IPS-15b (cell line): ENCODE results near the gene BRIP1.
"Not testable (repeated sequence)": the region's sequence is repeated elsewhere in the genome, so short reads cannot be mapped to it uniquely, and the experiment has no call there.

Experiments
- H3K27me3 ChIP-seq: one replicate; pipeline ENCODE4 v1.6.1; 2013; ENCODE audit warnings: low read length; ENCODE audit not compliant: control insufficient read depth, insufficient read depth
- H3K36me3 ChIP-seq: one replicate; pipeline ENCODE4 v1.6.1; 2013; ENCODE audit warnings: low read length; ENCODE audit not compliant: control insufficient read depth, insufficient read depth
- H3K4me1 ChIP-seq: one replicate; pipeline ENCODE4 v1.6.1; 2013; ENCODE audit warnings: mild to moderate bottlenecking, low read length; ENCODE audit not compliant: control insufficient read depth, insufficient read depth
- H3K4me3 ChIP-seq: one replicate; pipeline ENCODE4 v1.5.1; 2013; ENCODE audit warnings: low read depth, low read length
- H3K9ac ChIP-seq: one replicate; pipeline ENCODE4 v1.6.1; 2013; ENCODE audit warnings: low read depth, mild to moderate bottlenecking, low read length
- H3K9me3 ChIP-seq: one replicate; pipeline ENCODE4 v1.6.1; 2013; ENCODE audit warnings: mild to moderate bottlenecking, low read length; ENCODE audit not compliant: control insufficient read depth, insufficient read depth

BRIP1 gene

DNA sequence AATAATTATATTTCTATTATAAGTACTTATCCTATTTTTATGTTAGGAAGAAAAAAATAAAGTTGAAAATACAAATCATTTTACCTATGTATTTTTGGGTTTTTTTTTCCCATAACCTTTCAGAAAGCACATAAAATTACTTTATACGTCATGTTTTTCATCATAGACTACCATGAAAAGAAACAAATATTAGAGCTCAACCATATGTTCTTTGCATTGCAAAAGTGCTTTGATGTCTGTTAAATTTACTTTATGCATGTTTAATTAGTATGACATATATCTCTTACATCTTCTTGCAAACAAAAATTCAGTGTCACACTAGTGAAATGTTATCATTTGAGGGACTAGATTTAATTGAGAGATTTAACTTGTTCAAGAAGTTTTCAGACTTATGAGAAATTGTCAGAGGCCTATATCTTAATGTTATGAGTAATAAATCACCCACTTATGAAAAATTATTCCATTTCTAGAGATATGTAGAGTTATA lies 24.0 kb downstream of the BRIP1 start:
- Histone ChIP-seq H3K4me3 (no peak overlapping the region), H3K9me3 (no peaks in the 10 kb centered on the region), H3K36me3 (peaks cover 9% of the 10 kb centered on the region), H3K4me1 (no peaks in the 10 kb centered on the region), H3K27me3 (no peaks in the 10 kb centered on the region), H3K9ac (no peak overlapping the region)

DNA sequence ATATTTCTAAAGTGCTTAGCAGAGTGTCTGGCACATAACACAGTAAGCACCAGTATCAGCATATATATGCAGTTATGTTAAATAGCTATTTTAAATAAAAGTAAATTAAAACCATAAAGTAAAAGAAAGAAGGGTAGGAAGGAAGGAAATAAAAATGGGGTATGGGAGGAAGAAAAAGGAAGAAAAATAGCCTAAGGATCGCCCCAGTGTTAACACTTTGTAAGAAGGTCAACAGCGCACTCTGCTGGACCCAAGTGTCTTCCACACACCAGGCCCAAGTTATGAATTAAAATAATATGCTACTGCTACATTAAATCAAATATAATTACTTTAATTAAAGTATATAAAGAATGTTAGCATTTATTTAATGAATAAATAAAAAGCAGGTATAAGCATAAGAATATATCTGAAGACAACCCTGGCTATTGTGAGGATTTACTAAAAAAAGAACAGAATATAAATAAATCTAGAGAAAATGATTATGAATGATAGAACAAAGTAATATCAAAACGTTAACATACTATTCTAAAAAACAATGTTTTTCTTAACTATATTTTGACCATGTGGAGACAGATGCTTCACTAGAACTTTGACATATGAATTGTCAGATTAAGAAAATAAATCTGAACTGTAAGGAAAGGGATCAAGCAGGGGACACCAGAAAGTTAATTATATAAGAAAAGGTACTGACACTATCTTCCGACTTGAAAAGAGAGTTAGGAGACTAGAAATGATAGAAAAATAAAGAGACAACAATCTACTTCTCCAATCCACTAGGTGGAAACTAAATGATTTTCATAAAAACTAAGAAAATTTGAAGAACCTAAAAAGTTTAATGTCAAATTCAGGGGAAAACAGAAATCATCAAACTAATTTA lies 25.9 kb downstream of the BRIP1 start:
- Histone ChIP-seq H3K4me1 (no peaks in the 10 kb centered on the region), H3K9me3 (no peaks in the 10 kb centered on the region), H3K27me3 (no peaks in the 10 kb centered on the region), H3K4me3 (no peak overlapping the region), H3K9ac (no peak overlapping the region), H3K36me3 (peaks cover 4% of the 10 kb centered on the region)

DNA sequence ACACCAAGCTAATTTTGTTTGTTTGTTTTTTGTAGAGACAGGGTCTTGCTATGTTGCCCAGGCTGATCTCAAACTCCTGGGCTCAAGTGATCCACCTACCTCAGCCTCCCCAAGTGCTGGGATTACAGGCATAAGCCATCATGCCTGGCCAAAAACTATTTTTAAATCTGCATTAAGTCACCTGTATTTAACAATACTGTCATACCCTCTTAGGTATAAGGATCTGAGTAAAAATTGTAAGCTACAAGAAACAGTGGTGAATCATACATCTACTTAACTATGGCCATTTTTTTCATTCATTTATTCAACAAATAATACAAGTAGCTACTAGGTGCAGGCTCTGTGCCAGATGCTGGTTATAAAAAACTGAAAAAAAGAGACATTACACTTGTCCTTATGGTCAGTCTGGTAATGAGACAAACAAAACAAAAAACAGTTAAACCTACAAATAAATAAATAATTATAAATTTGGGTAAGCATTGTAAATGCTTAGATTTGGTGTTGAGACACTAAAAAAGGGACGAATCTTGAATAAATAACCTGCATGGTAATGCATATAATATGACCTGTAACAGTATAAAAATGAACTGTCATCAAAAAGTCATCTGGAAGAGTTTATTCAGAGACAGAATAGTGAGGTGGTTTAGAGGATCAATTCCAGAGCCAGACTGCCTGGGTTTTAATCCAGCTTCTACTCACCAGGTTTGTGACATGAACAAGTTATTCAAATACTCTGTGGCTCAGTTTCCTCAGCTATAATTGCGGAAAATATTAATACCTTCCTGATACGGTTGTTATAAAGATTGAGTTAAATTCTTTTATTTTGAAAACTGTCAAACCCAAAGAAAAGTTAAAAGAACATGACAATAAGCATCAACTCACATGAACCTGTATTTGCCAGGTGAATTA lies 26.8 kb downstream of the BRIP1 start:
- Histone ChIP-seq H3K36me3 (no peaks in the 10 kb centered on the region), H3K4me1 (no peaks in the 10 kb centered on the region), H3K9me3 (no peaks in the 10 kb centered on the region), H3K4me3 (no peak overlapping the region), H3K9ac (no peak overlapping the region), H3K27me3 (no peaks in the 10 kb centered on the region)

DNA sequence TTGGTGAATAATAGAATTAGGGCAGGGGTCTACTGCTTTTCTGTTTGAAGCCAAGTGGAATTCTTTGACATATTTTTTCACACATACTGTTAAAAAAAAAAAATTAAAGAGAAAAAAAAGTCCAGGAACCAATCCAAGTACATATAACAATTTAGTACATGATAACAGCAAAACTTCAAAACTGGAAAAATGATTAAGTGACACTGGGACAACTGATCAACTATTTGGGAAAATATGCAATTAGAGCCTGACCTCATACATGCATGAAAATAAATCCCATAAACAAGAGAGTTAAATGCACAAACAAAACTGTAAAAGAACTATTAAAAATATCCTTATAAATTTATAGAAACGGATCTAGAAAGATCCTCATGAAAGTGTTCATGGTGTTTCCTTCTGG lies 27.7 kb downstream of the BRIP1 start:
- Histone ChIP-seq H3K9me3 (no peaks in the 10 kb centered on the region), H3K9ac (no peak overlapping the region), H3K4me1 (no peaks in the 10 kb centered on the region), H3K36me3 (no peaks in the 10 kb centered on the region), H3K27me3 (no peaks in the 10 kb centered on the region), H3K4me3 (no peak overlapping the region)

DNA sequence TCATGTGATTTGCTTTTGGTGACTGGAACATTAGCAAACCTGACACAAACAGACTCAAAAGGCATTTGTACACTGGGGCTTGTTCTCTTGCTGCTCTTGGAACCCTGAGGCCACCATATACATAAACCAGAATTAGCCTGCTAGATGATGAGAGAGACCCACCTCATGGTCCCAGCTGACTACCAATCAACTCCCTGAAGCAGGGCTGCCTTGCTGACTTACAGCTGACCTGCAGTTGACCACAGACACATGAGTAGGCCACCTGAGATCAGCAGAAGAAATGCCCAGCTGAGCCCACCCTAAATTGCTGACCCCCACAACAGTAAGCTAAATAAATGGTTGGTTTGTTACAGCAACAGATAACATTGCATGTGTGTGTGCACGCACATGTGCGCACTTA lies 28.7 kb downstream of the BRIP1 start:
- no peaks in the 10 kb centered on the region for H3K36me3 ChIP-seq
- H3K4me1 ChIP-seq: no peaks in the 10 kb centered on the region

DNA sequence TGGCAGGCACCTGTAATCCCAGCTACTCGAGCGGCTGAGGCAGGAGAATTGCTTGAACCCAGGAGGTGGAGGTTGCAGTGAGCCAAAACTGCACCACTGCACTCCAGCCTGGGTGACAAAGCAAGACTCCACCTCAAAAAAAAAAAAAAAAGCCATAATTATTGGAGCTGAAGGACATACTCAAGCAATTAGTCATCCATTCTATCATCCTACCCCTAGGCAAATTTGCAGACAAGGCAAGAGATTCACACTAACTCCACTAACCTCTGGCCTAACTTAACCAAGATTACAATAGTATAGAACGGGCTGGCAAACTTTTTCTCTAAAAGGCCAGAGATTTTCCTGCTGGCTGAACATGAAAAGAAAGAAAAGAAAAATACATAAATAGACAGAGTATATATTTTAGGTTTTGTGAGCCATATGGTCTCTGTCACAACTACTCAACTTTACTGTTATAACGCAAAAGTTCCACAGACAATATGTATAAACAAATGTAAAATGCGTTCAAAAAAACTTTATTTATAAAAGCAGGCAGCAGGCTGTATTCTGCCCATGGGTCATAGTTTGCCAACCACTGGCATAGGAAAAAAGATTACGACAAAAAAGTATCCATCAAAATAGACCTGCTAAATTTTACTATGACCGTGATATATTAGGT lies 29.7 kb downstream of the BRIP1 start:
- Histone ChIP-seq H3K4me3 (no peak overlapping the region), H3K4me1 (no peaks in the 10 kb centered on the region), H3K9ac (no peak overlapping the region), H3K9me3 (no peaks in the 10 kb centered on the region), H3K27me3 (no peaks in the 10 kb centered on the region), H3K36me3 (no peaks in the 10 kb centered on the region)

More for the DNA sequence above, 28.7 kb downstream of the BRIP1 start:
- H3K4me3 ChIP-seq: no peak overlapping the region
- no peak overlapping the region for H3K9ac ChIP-seq
- H3K9me3 ChIP-seq: no peaks in the 10 kb centered on the region
- H3K27me3 ChIP-seq: no peaks in the 10 kb centered on the region

DNA sequence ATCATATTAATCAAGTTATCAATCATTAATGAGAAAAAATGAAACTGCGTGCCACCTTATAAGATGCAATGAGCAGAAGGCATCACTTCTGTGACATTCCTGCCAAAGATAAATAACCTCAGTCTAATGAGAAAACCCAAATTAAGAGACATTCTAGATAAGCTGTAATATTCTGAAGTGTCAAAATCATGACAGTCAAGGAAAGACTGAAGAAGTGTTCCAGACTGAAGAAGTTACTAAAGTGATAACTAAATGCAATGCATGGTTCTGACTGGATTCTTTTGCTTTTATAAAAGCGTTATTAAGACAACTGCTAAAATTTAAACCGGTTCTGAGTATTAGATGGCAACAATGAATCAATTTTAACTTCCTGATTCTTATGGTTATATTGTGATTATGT lies 30.9 kb downstream of the BRIP1 start:
- H3K36me3 ChIP-seq: no peaks in the 10 kb centered on the region
- no peaks in the 10 kb centered on the region for H3K4me1 ChIP-seq
- H3K9me3 ChIP-seq: no peaks in the 10 kb centered on the region
- H3K4me3 ChIP-seq: no peak overlapping the region
- H3K9ac ChIP-seq: no peak overlapping the region
- H3K27me3 ChIP-seq: no peaks in the 10 kb centered on the region

DNA sequence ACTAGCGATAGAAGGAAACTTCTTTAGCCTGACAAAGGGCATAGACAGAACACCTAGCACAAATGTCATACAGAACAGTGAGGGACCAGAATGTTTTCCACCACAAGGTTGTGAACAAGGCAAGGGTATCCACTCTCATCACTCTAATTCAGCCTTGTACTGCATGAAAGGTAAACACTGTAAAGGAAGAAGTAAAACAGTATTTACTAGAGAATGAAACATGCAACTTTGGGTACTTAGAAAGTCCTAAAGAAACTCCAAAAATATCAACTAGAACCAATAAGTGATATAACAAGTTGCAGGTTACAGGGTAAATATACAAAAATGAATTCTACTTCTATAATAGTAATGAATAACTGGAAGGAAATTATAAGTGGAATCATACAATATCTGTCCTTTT lies 32.2 kb downstream of the BRIP1 start:
- no peaks in the 10 kb centered on the region for H3K9me3 ChIP-seq
- H3K9ac ChIP-seq: no peak overlapping the region
- H3K36me3 ChIP-seq: no peaks in the 10 kb centered on the region

DNA sequence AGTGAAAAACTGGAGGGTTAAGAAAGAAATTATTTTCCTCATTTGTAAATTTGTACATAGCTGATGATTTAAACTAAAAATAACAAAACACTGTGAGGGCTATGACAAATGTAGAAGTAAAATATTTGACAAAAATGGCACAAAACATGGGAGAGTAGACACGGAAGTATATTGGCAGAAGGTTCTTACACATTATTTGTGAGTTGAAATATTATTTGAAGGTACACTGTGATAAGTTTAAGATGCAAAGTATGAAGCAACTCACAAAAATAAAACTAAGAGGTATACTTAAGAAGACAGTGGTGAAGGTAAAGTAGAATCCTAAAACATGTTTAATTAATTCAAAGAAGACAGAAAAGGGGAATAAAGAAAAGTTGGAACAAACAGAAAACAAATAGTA lies 34.6 kb downstream of the BRIP1 start:
- Histone ChIP-seq H3K9ac (no peak overlapping the region), H3K36me3 (no peaks in the 10 kb centered on the region), H3K4me3 (no peak overlapping the region)

More for the DNA sequence above, 32.2 kb downstream of the BRIP1 start:
- Histone ChIP-seq H3K27me3 (no peaks in the 10 kb centered on the region), H3K4me1 (no peaks in the 10 kb centered on the region), H3K4me3 (no peak overlapping the region)

DNA sequence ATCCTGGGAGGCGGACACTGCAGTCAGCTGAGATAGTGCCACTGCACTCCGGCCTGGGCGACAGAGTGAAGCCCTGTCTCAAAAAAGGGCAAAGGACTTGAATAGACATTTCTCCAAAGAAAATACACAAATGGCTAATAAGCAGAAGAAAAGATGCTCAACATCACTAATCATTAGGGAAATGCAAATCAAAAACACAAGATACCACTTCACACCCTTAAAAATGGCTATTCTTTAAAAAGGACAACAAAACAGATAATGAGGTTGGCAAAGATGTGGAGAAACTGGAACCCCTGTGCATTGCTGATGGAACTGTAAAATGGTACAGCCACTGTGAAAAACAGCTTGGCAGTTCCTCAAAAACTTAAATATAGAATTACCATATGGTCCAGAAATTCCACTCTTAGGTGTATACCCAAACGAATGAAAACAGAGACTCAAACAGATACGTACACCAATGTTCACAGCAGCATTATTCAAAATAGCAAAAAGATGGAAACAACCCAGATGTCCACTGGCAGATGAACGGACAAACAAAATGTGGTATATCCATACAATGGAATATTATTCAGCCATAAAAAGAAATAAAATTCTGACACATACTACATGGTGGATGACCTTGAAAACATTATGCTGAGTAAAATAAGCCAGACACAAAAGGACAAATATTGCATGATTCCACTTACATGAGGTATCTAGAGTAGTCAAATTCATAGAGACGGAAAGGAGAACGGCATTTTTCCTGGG lies 35.5 kb downstream of the BRIP1 start:
- H3K9me3 ChIP-seq: no peaks in the 10 kb centered on the region
- H3K4me3 ChIP-seq: no peak overlapping the region
- H3K9ac ChIP-seq: no peak overlapping the region
- H3K4me1 ChIP-seq: no peaks in the 10 kb centered on the region
- H3K36me3 ChIP-seq: no peaks in the 10 kb centered on the region
- no peaks in the 10 kb centered on the region for H3K27me3 ChIP-seq

More for the DNA sequence above, 34.6 kb downstream of the BRIP1 start:
- no peaks in the 10 kb centered on the region for H3K27me3 ChIP-seq
- H3K4me1 ChIP-seq: no peaks in the 10 kb centered on the region
- no peaks in the 10 kb centered on the region for H3K9me3 ChIP-seq

DNA sequence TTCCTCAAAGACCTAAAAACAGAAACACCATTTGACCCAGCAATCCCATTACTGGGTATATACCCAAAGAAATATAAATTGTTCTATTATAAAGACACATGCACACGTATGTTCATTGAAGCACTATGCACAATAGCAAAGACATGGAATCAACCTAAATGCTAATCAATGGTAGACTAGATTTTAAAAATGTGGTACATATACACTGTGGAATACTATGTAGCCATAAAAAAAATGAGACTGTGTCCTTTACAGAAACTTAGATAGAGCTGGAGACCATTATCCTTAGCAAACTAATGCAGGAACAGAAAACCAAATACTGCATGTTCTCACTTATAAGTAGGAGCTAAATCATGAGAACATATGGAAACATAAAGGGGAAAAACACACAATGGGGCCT lies 36.5 kb downstream of the BRIP1 start:
- not testable (repeated sequence) for H3K4me3 ChIP-seq, H3K9me3 ChIP-seq, H3K36me3 ChIP-seq, H3K27me3 ChIP-seq, H3K4me1 ChIP-seq, H3K9ac ChIP-seq
